Inflammatory macrophage treated with lipopolysaccharide for 4 hours (primary cell): ENCODE results near the gene RPS29.
"Not testable (repeated sequence)": the region's sequence is repeated elsewhere in the genome, so short reads cannot be mapped to it uniquely, and the experiment has no call there.

ENCODE experiments used
- DNase-seq: peaks from one replicate; pipeline ENCODE4 v3.0.0-alpha.2; 2020

RPS29 gene

DNA sequence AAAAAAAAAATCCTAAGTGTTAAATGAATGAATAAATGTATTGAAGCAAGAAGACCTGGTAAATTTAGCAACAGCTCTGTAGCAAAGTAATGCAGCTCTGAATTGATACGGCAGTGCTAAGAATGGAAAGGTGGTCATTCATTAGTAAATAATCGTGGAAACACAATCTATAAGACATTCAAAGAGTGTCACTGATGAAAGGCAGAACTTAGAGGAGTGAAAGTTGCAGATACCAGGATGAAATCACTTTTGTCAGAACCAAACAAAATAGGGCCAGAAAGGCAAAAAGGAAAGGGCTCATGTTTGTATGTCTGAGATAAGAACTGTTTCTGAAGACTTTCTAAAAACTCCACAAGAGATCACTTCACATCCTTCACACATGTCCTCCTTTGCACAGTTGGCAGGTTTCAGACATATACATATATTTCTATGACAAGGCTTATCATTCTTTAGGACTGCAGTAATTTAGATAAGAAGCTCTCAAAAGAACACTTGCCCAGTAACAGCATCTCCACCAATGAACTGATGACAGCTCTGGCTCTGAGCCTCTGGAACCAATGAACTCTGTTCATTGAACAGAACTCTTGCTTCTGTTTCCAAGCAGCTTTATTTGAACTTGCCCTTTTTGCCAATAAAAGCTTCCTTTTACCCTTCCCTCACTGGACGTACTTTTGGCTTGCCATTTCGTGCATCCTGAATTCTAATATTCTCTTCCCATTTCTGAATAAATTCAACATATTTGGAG, 8.3 kb upstream of the RPS29 start:
- peak; percentile 15 for DNase-seq

DNA sequence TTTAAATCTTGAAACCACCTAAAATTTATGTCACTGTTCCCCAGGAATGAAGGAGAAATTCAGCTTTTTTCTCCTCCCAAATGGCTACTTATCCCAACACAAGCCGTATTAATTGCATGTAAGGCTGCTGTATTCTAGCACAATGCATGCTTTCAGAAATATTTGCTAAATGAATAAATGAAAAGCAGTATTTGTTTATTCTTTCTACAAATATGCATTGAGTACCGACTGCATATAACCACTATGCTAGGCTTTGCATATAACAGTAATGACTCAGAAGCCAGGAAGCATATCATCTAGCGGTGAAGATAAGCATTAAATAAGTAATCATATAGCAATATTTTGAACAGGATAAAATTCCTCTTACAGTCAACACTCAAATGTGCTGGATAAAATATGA, 6.8 kb upstream of the RPS29 start:
- DNase-seq, result no peak

DNA sequence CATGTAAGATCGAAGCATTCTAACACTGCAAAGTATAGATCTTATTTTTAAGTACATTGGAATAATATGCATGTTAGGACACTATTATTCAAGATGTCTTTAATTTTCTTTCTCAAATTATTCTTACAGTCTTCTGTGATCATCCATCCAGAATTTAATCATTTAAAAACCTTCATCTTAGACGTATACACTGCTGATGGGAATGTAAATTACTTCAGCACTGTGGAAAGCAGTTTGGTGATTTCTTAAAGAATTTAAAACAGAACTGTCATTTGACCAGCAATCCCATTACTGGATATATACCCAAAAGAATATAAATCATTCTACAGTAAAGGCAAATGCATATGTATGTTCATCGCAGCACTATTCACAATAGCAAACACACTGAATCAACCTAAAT, 3.2 kb upstream of the RPS29 start:
- no peak for DNase-seq

DNA sequence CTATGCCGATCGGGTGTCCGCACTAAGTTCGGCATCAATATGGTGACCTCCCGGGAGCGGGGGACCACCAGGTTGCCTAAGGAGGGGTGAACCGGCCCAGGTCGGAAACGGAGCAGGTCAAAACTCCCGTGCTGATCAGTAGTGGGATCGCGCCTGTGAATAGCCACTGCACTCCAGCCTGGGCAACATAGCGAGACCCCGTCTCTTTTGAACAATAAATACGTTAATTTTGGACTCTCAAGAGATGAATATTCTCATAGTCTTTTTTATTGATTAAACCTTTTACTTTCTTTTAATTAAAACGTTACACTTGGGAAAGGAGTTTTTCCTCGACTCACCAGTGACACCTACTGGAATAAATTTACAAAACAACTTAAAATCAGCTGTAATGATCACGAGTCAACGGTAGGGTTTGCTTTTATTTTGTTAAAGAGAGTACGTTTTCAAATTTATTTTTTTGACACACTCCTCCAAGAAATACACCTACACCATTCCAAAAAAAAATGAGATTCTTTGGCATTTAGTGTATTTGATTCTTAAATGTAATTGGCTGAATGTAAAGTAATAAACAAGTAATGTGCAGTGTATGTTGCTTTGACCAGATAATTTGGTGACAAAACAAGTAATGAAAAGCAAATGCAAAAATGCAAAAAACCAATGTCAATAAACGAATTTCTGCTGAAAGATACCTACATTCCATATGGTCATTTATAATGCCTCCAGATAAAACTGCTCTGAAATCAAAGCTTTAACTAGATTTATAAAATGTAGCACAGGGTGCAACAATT, 687 bp upstream of the RPS29 start:
- DNase-seq, result peak; percentile 74

DNA sequence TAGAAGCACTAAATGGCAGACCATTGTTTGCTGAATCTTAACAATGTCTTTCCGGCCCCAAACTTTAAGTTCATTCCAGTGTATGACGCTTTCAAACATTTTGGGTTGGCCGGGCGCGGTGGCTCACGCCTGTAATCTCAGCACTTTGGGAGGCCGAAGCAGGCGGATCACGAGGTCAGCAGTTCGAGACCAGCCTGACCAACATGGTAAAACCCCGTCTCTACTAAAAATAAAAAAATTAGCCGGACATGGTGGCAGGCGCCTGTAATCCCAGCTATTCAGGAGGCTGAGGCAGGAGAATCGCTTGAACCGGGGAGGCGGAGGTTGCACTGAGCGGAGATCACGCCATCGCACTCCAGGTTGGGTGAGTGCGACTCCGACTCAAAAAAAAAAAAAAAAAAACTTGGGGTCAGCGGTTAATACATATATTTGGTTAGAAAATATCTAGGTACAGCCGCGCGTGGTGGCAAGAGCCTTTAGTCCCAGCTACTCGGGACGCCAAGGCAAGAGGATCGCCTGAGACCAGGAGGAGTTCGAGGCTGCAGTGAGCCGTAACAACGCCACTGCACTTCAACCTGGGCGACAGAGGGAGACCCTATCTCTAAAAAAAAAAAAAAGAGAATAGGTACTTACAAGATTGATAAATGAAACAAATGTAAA, 1.1 kb downstream of the RPS29 start:
- not testable (repeated sequence) for DNase-seq

DNA sequence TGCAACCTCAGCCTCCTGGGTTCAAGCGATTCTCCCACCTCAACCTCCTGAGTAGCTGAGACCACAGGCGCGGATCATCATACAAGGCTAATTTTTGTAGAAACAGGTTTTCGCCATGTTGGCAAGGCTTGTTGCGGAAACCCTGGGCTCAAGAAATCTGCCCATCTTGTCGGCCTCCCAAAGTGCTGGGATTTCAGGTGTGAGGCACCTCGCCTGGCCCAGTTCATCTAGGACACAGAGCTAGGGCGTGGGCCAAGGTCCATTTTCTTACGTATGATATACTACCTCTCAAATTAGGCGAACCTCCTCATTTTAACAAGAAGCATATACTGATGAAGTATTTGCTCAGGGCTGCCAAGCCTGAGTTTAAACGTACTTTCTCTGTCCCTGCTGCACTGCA, 2.1 kb downstream of the RPS29 start:
- no peak for DNase-seq

DNA sequence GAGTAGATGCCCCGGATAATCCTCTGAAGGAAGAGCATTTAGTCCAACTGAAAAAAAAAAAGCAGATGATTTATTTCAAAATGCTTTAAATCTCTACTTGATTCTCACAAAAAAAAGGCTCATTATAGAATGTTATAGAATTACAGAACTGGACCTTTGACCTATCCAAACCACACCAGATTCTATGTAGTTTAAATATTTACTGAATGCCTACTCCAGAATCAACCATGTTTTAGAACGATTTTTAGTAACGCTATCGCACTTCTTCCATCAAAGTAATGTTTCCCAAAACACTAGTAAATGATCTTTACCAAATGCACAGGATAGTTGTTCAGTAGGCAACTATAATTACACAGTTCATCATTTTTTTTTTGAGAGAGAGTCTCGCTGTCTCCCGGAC, 2.6 kb downstream of the RPS29 start:
- DNase-seq, result no peak

DNA sequence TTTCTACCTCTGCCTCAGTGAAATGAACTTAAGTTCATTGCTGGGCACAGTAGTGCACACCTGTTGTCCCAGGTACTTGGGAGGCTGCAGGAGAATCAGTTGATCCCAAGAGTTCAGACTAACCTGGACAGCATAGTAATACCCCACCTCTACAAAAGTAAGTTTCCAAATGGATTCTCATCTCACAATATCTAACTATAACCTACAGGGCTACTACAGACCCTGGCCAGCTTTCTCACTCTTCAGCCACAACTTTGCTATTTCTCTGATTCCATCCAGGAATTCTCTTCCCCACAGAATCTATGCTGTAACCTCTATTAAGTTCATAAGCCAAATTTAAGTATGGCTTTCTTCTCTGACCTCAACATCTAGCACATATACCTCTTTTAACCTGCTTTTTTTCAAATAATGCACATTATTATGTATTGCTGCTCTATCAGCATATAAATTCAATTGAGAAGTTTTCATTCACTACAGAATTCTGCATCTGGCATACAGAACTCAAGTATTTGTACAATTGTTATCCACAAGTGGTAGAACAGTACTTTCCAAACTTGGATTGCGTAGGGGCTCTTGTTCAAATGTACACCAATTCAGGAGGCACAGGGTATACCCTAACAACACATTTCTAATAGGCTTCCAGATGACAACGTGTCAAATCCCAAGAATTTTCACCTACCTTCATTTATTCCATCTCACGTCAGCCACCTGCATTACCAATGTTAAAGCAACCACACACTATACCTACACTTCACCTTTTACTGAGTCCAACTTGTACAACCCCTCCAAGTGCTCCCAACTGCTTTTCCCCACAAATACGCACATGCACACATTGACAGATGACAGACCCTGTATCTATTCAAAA, 3.8 kb downstream of the RPS29 start:
- no peak for DNase-seq

DNA sequence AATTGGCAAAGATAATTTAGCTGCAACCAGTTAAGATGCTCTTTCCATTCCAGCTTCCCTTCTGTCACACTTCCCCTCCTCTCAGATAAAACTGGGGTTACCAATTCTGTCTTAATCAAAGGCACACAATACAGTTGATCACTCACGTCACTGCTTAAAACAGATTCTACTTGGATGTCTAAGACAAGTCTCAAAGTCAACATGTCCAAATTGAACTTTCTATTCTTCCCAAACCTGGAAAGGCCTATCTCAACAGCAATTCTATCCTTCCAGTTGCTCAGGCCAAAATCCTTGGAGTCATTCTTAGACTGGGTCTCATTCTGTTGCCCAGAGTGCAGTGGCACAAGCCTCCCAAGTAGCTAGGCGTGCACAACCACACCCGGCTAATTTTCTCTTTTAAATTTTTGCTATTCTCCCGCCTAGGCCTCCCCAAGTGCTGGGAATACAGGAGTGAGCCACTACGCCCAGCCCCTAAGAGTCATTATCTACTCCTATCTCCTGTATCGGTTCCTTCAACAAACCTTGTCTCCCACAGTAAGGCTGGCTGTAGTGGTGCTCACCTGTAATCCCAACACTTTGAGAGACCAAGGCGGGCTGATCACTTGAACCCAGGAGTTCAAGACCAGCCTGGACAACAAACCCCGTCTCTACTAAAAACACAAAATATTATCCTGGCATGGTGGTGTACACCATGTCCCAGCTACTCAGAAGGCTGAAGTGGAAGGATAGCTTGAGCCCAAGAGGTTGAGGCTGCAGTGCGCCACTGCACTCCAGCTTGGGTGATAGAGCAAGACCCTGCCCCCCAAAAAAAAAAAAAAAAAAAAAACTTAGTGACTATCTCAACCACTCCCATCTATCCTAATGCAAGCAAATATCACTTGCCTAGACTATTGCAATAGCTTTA, 4.7 kb downstream of the RPS29 start:
- no peak for DNase-seq

DNA sequence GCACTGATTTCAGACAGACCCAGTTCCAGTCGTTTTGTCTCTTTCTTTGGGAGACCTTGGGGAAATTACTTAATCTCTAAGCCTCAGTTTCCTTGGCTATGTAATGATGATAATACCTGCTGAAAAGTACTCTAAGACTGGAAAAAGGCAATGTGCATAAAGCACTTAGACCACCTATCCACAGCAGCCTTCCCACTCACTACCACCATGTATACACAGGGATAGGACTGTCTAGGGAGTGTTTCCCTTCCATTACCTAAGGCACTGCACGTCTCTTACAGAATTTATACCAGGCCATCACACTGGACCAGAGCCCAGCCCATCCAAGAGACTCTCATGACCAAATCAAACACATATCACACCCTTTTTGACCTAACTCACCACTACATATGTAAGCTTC, 6.3 kb downstream of the RPS29 start:
- no peak for DNase-seq

DNA sequence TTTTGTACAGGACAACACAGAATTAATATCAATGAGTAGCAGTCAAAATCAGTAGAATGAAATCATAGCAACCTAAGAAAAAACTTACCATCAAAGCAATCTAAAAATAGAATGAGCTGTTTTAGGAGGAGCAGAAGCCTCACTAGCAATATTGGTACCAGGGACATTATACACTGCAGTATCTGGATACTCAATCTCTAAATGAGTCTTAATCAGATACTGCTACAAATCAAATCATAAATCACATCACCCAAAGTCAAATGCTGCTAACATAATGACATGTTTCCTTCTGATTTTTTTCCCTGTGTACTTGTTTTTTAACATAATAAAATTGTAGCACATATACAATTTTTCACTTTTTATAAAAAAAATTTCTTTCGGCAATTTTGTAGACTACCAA, 8.0 kb downstream of the RPS29 start:
- no peak for DNase-seq

DNA sequence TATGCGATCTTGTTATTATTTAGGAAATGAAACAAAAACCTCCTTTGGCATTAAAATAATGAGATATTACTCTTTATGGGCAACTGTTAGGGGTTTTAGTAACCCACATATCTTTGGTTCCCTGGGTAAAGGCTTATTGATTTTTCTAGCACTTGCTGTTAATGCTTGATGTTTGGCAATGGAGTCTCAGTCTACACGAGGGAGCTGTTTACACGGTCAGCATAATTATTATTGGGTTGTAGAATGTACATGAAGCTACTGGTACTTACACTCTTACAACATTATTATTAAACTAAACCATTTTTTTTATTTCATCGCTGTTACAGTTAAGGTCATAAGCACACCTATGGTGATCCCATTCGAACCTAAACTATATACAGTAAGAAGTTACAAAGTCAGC, 12.1 kb downstream of the RPS29 start:
- no peak for DNase-seq

DNA sequence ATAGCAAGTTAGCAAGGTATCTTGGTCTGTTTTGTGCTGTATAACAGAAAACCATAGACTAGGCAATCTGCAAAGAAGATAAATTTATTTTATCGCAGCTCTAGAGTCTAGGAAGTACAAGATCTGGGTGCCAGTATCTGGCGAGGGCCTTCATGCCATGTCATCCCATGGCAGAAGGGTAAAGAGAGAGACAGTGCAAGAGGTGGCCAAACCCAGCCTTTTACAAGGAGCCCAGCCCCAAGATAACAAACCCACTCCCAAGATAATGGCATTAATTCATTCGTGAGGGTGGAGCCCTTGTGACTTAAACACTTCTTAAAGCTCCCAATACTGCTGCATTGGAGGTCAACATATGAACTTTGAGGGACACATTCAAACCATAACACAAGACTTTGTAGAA, 16.9 kb downstream of the RPS29 start:
- DNase-seq, result no peak

DNA sequence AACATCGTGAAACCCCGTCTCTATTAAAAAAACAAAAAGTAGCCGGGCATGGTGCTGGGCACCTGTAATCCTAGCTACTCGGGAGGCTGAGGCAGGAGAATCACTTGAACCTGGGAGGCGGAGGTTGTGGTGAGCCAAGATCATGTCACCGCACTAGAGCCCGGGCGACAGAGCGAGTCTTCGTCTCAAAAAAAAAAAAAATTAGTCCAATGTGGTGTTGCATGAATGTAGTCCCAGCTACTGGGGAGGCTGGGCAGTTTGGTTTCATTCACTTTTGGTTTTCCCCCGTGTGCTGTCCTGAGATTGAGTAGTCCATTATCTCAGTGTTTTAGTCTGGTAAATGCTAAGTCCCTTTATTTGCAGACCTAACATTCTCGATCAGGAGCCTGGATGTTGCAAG, 19.5 kb downstream of the RPS29 start:
- no peak for DNase-seq

DNA sequence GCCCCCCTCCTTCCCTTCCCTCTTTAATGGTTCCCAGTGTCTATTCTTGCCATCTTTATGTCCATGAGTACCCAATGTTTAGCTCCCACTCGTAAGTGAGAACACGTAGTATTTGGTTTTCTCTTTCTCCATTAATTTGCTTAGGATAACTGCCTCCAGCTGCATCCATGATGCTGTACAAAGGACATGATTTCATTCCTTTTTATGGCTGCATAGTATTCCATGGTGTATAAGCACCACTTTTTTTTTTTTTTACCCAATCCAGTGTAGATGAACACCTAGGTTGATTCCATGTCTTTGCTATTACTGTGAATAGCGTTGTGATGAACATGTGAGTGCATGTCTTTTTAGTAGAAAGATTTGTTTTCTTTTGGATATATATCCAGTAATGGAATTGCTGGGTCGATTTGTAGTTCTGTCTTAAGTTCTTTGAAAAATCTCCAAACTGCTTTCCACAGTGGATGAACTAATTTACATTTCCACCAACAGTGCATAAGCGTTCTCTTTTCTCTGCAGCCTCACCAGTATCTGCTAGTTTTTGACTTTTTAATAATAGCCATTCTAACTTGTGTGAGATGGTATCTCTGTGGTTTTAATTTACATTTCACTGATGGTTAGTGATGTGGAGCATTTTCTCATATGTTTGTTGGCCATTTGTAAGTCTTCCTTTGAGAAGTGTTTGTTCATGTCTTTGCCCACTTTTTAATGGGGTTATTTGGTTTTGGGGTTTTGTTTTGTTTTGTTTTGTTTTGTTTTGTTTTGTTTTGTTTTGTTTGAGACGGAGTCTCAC, 26.0 kb downstream of the RPS29 start:
- DNase-seq, result no peak

DNA sequence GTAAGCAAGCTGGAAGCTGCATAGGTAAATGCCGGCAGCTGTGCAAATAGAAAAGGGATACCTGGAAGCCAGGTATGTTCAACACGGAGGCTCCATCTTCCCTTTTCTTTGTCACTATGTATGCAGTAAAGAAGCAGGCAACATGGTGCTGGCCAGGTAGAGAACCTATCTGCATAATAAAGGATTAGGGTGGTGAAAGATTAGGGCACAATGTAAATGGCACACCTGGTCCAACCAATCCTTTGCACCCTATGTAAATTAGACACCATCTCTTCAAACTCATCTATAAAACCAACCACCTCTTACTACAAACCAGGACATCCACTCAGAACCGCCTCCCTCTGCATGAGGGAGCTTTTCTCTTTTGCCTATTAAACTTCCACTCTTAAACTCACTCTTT, 32.3 kb downstream of the RPS29 start:
- DNase-seq, result no peak

DNA sequence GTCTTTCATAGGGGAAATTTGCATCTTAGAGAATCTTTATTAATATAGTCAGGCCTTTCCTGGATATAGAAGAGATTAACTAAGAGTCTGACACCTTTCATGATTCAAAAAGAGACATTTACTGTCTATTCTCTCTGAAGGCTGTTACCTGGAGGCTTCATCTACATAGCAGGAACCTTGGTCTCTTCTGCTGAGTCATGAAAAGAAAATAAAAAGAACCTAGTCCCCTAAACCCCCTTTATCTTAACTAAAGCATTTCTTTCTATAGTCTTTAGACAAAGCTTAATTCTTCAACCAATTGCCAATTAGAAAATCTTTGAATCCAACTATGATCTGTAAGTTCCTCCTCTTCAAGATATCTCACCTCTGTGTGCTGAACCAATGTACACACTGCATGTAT, 33.1 kb downstream of the RPS29 start:
- DNase-seq, result no peak

DNA sequence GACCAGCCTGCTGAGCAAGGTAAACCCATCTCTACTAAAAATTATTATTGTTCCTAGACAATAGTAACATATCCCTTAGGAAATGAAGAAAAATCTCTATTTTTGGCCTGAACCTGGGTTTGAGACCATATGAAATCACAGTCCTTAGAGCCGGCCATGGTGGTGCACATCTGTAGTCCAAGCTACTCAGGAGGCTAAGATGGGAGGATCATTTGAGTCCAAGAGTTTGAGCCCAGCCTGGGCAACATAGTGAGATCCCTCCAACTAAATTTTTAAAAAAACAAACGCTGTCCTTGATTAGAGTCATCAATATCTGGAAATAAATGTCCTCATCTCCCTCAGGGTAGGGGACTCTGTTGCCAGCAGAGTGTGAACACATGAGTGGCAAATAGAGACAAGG, 34.6 kb downstream of the RPS29 start:
- DNase-seq, result no peak

DNA sequence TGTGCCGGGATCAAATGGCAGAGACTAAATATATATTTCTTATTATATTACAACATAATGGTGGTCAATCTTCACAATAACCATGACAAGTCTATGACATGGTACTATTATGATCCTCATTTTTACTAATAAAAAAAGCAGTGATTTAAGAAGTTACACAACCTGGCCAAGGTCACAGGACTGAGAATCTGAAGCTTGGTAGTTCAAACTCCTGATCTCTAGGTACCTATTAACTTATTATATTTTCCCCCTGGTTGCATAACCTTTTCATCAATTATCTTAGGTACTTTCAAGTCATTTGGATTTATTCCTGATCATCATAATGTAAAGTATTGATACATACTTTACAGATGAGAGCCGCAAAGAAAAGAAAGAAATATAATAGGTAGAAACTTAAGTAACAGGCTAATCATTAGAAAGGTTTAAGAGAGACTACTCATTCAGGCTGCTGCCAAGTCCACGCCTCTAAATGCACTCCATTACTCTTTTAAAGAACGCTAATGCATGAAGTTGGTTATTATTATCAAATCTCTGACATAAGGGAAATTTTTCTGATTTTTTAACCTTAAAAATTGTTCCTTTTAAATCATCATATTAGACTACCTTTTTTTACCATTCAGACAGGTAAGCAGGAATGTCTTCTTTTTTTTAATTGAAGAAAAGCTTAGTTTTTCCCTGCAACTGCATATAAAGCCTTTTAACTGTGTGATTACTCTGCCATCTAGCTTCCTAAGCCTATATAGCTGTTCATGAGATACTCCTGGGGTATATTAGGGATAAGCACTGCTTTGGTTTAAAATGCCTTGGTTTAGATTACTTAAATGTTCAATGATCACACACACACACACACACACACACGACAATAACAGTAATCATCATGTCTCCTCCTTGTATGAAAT, 35.6 kb downstream of the RPS29 start:
- no peak for DNase-seq

DNA sequence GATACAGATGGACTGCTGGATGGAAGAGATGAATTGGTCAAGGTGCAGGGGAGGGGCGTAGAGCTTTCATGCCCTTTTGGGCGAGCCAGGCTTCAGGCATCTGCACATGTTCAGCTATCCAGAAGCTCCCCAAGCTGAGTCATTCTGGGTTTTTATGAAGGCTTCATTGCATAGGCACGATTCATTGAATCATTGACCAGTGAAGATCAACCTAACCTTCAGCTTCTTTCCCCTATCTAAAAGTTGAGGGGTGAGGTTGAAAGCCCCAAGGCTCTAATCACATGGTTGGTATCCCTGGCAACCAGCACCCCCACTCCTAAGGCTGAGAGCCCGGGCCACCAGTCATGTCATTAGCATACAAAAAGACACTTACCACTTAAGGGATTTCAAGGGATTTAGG, 36.3 kb downstream of the RPS29 start:
- DNase-seq, result no peak
